T-helper 2 cell treated with Interferon-gamma antibody and Interleukin-4, amounts not matched to agents 5 μg/mL and 100 μg/mL, for 36 hours (primary cell): ENCODE data around the gene MCM8.
A peak's percentile ranks its signal among the peaks of the same experiment; 100 is the strongest.

ENCODE experiments used
- DNase-seq: peaks from one replicate; pipeline ENCODE4 v3.0.0; 2021; ENCODE audit warnings: low spot score
- H3K27ac Mint-ChIP-seq: one replicate; pipeline ENCODE4 v1.8.0; 2021; ENCODE audit warnings: mild to moderate bottlenecking, mixed read lengths
- H3K27me3 Mint-ChIP-seq: one replicate; pipeline ENCODE4 v1.8.0; 2021; ENCODE audit warnings: low read depth, mixed read lengths
- H3K36me3 Mint-ChIP-seq: one replicate; pipeline ENCODE4 v1.8.0; 2021; ENCODE audit warnings: low read depth, mixed read lengths
- H3K4me1 Mint-ChIP-seq: one replicate; pipeline ENCODE4 v1.8.0; 2021; ENCODE audit warnings: low read depth, mixed read lengths
- H3K4me3 Mint-ChIP-seq: one replicate; pipeline ENCODE4 v1.8.0; 2022; ENCODE audit warnings: mild to moderate bottlenecking, moderate library complexity, mixed read lengths
- H3K9me3 Mint-ChIP-seq: one replicate; pipeline ENCODE4 v1.8.0; 2021; ENCODE audit warnings: mixed read lengths

The MCM8 gene

GRCh38 chr20:5950271-5951031, at the start of gene MCM8, which contains the start of gene TRMT6:
Gene MCM8, plus strand, starts transcription at chr20:5950652. Its CDS starts 1,364 bp downstream, at chr20:5952016.
Gene TRMT6, minus strand, starts transcription at chr20:5950533. Its CDS starts 128 bp downstream, at chr20:5950405.
- Mint-ChIP-seq H3K36me3 (peaks cover 43% of the 10 kb centered on the region), H3K4me1 (peaks cover 37% of the 10 kb centered on the region), H3K9me3 (no peaks in the 10 kb centered on the region), H3K4me3 (peak within 1 kb of the TSS; percentile 94), H3K27me3 (peaks cover 2% of the 10 kb centered on the region), H3K27ac (peak within 1 kb of the TSS; percentile 93)
- DNase-seq, result peak; percentile 98

GRCh38 chr20:5900908-5901307, 49.5 kb upstream of the MCM8 start:
- no peak overlapping the region for H3K27ac Mint-ChIP-seq
- peaks cover 46% of the 10 kb centered on the region for H3K27me3 Mint-ChIP-seq
- H3K4me3 Mint-ChIP-seq, result no peak overlapping the region
- no peak for DNase-seq
- no peaks in the 10 kb centered on the region for H3K4me1 Mint-ChIP-seq
- H3K9me3 Mint-ChIP-seq, result no peaks in the 10 kb centered on the region
- H3K36me3 Mint-ChIP-seq, result no peaks in the 10 kb centered on the region

GRCh38 chr20:5908981-5909380, 41.5 kb upstream of the MCM8 start:
- H3K27ac Mint-ChIP-seq, result no peak overlapping the region
- H3K36me3 Mint-ChIP-seq, result no peaks in the 10 kb centered on the region
- H3K4me1 Mint-ChIP-seq, result peaks cover 7% of the 10 kb centered on the region
- no peak overlapping the region for H3K4me3 Mint-ChIP-seq
- no peak for DNase-seq
- no peaks in the 10 kb centered on the region for H3K9me3 Mint-ChIP-seq
- peaks cover 58% of the 10 kb centered on the region for H3K27me3 Mint-ChIP-seq

- Mint-ChIP-seq H3K27me3 (peaks cover 63% of the 10 kb centered on the region), H3K9me3 (no peaks in the 10 kb centered on the region), H3K36me3 (no peaks in the 10 kb centered on the region), H3K4me3 (no peak overlapping the region), H3K4me1 (peaks cover 7% of the 10 kb centered on the region), H3K27ac (no peak overlapping the region)
- DNase-seq, result no peak
These were observed 40.3 kb upstream of the MCM8 start for GRCh38 chr20:5910186-5910585.

- DNase-seq, result no peak
- Mint-ChIP-seq H3K27me3 (peaks cover 58% of the 10 kb centered on the region), H3K9me3 (no peaks in the 10 kb centered on the region), H3K4me3 (no peak overlapping the region), H3K4me1 (peaks cover 7% of the 10 kb centered on the region), H3K36me3 (no peaks in the 10 kb centered on the region), H3K27ac (no peak overlapping the region)
These were observed 37.3 kb upstream of the MCM8 start for GRCh38 chr20:5913166-5913565.

GRCh38 chr20:5914859-5915258, 35.6 kb upstream of the MCM8 start:
- Mint-ChIP-seq H3K4me1 (peaks cover 18% of the 10 kb centered on the region), H3K27me3 (peaks cover 46% of the 10 kb centered on the region), H3K27ac (no peak overlapping the region), H3K4me3 (no peak overlapping the region), H3K36me3 (no peaks in the 10 kb centered on the region), H3K9me3 (no peaks in the 10 kb centered on the region)
- DNase-seq, result no peak

GRCh38 chr20:5918856-5919625, 31.4 kb upstream of the MCM8 start:
- Mint-ChIP-seq H3K27ac (peak overlapping the region; percentile 65), H3K9me3 (no peaks in the 10 kb centered on the region), H3K4me3 (peak overlapping the region; percentile 24), H3K4me1 (peaks cover 18% of the 10 kb centered on the region), H3K36me3 (no peaks in the 10 kb centered on the region), H3K27me3 (peaks cover 22% of the 10 kb centered on the region)
- peak; percentile 10 for DNase-seq

GRCh38 chr20:5919626-5920544, 30.6 kb upstream of the MCM8 start:
- Mint-ChIP-seq H3K4me3 (peak overlapping the region; percentile 12), H3K27ac (no peak overlapping the region), H3K4me1 (peaks cover 18% of the 10 kb centered on the region), H3K36me3 (no peaks in the 10 kb centered on the region), H3K27me3 (peaks cover 15% of the 10 kb centered on the region), H3K9me3 (no peaks in the 10 kb centered on the region)
- DNase-seq, result peak; percentile 40

GRCh38 chr20:5920581-5920980, 29.9 kb upstream of the MCM8 start:
- Mint-ChIP-seq H3K36me3 (no peaks in the 10 kb centered on the region), H3K27me3 (peaks cover 12% of the 10 kb centered on the region), H3K4me3 (no peak overlapping the region), H3K27ac (no peak overlapping the region), H3K9me3 (no peaks in the 10 kb centered on the region), H3K4me1 (peaks cover 18% of the 10 kb centered on the region)
- no peak for DNase-seq

- no peaks in the 10 kb centered on the region for H3K9me3 Mint-ChIP-seq
These were observed 27.0 kb upstream of the MCM8 start for GRCh38 chr20:5923493-5923892.

GRCh38 chr20:5925551-5925950, 24.9 kb upstream of the MCM8 start:
- DNase-seq, result no peak
- no peaks in the 10 kb centered on the region for H3K36me3 Mint-ChIP-seq
- H3K4me1 Mint-ChIP-seq, result peaks cover 1% of the 10 kb centered on the region
- H3K4me3 Mint-ChIP-seq, result no peak overlapping the region
- no peak overlapping the region for H3K27ac Mint-ChIP-seq
- H3K27me3 Mint-ChIP-seq, result peaks cover 19% of the 10 kb centered on the region
- H3K9me3 Mint-ChIP-seq, result no peaks in the 10 kb centered on the region

More at GRCh38 chr20:5923493-5923892, 27.0 kb upstream of the MCM8 start:
- Mint-ChIP-seq H3K27ac (no peak overlapping the region), H3K4me3 (no peak overlapping the region), H3K36me3 (no peaks in the 10 kb centered on the region), H3K27me3 (peaks cover 14% of the 10 kb centered on the region), H3K4me1 (peaks cover 18% of the 10 kb centered on the region)
- no peak for DNase-seq

GRCh38 chr20:5927749-5928462, 22.5 kb upstream of the MCM8 start:
- Mint-ChIP-seq H3K4me1 (no peaks in the 10 kb centered on the region), H3K36me3 (no peaks in the 10 kb centered on the region), H3K27me3 (peaks cover 14% of the 10 kb centered on the region), H3K9me3 (no peaks in the 10 kb centered on the region), H3K4me3 (no peak overlapping the region), H3K27ac (no peak overlapping the region)
- DNase-seq, result no peak
